Measurements from ENCODE around the gene MC2R.

Gene MC2R

GRCh38 chr18:13915391-13915790, at the start of gene MC2R:
MC2R (minus strand) TSS chr18:13915536; CDS start chr18:13885518, 30,018 bp downstream.
- ATAC-seq (no peak), DNase-seq (no peak)

GRCh38 chr18:13945811-13946210, 30.5 kb upstream of the MC2R start:
- ATAC-seq (no peak), DNase-seq (no peak)

- DNase-seq: no peak
- no peak for ATAC-seq
Observed at GRCh38 chr18:13943338-13943737, 28.0 kb upstream of the MC2R start.

- DNase-seq: no peak
- no peak for ATAC-seq
Observed at GRCh38 chr18:13940326-13940725, 25.0 kb upstream of the MC2R start.

GRCh38 chr18:13934676-13935075, 19.3 kb upstream of the MC2R start:
- DNase-seq: no peak
- no peak for ATAC-seq

- DNase-seq (no peak), ATAC-seq (no peak)
Observed at GRCh38 chr18:13934058-13934457, 18.7 kb upstream of the MC2R start.

GRCh38 chr18:13932285-13933025, 17.1 kb upstream of the MC2R start:
- ATAC-seq: no peak
- no peak for DNase-seq

- no peak for DNase-seq
- no peak for ATAC-seq
Observed at GRCh38 chr18:13930964-13931363, 15.6 kb upstream of the MC2R start.

GRCh38 chr18:13923221-13923620, 7.9 kb upstream of the MC2R start:
- no peak for ATAC-seq
- DNase-seq: no peak

- ATAC-seq (no peak), DNase-seq (no peak)
Observed at GRCh38 chr18:13918898-13919297, 3.6 kb upstream of the MC2R start.

GRCh38 chr18:13917401-13917800, 2.1 kb upstream of the MC2R start:
- ATAC-seq: no peak
- no peak for DNase-seq

- DNase-seq (no peak), ATAC-seq (no peak)
Observed at GRCh38 chr18:13916559-13916958, 1.2 kb upstream of the MC2R start.

GRCh38 chr18:13915995-13916431, 677 bp upstream of the MC2R start:
- DNase-seq (no peak), ATAC-seq (no peak)

GRCh38 chr18:13914756-13915155, 580 bp downstream of the MC2R start:
- DNase-seq (no peak), ATAC-seq (no peak)

- DNase-seq (no peak), ATAC-seq (no peak)
Observed at GRCh38 chr18:13914170-13914569, 1.2 kb downstream of the MC2R start.

- ATAC-seq (no peak), DNase-seq (no peak)
Observed at GRCh38 chr18:13913205-13913604, 2.1 kb downstream of the MC2R start.

- ATAC-seq: no peak
Observed at GRCh38 chr18:13912601-13913000, 2.7 kb downstream of the MC2R start.

GRCh38 chr18:13910986-13911385, 4.3 kb downstream of the MC2R start:
- DNase-seq: no peak
- no peak for ATAC-seq

More at GRCh38 chr18:13912601-13913000, 2.7 kb downstream of the MC2R start:
- no peak for DNase-seq

GRCh38 chr18:13910501-13910900, 4.8 kb downstream of the MC2R start:
- DNase-seq (no peak), ATAC-seq (no peak)

GRCh38 chr18:13909141-13909940, 6.0 kb downstream of the MC2R start:
- DNase-seq (no peak), ATAC-seq (no peak)

- ATAC-seq: no peak
Observed at GRCh38 chr18:13900633-13901032, 14.7 kb downstream of the MC2R start.

GRCh38 chr18:13895505-13896033, 19.8 kb downstream of the MC2R start:
- ATAC-seq (no peak), DNase-seq (no peak)

More at GRCh38 chr18:13900633-13901032, 14.7 kb downstream of the MC2R start:
- no peak for DNase-seq

- no peak for ATAC-seq
- DNase-seq: no peak
Observed at GRCh38 chr18:13894531-13894930, 20.8 kb downstream of the MC2R start.

Data from stimulated activated naive CD8-positive, alpha-beta T cell treated with anti-CD3 and anti-CD28 coated beads, Interleukin-15, Interleukin-2, amounts not matched to agents 100 U/mL and 50 U/mL, for 24 hours (primary cell).